Left ventricle myocardium inferior (tissue), 1 donor: ENCODE results near the gene PLBD1. TPM values are rescaled to one million over a fixed set of nuclear protein-coding genes. Genes with fewer than 3 reads are reported as not detected.

Experiments used
- DNase-seq: peaks from one replicate; pipeline ENCODE4 v3.0.0-alpha.2; 2020
- H3K27ac ChIP-seq: fragments of 200-600 bp; replicated peaks from 2 replicates; pipeline ENCODE4 v1.8.0; 2021
- H3K27me3 ChIP-seq: fragments of 200-600 bp; 2 replicates; pipeline ENCODE4 v1.8.0; 2021; ENCODE audit warnings: low read depth
- H3K36me3 ChIP-seq: fragments of 200-600 bp; 2 replicates; pipeline ENCODE4 v1.8.0; 2021
- H3K4me1 ChIP-seq: fragments of 200-600 bp; 2 replicates; pipeline ENCODE4 v1.8.0; 2021
- H3K4me3 ChIP-seq: fragments of 200-600 bp; 2 replicates; pipeline ENCODE4 v1.8.0; 2021; ENCODE audit warnings: mild to moderate bottlenecking, moderate library complexity
- H3K9me3 ChIP-seq: fragments of 200-600 bp; replicated peaks from 2 replicates; pipeline ENCODE4 v1.8.0; 2021
- intact Hi-C: fragments of 100-400 bp; cut with micrococcal nuclease; formaldehyde crosslinking; loops from one replicate; pipeline ENCODE4 v1.11.0; 2022
- total RNA-seq: library from RNA; stranded (reverse); fragmentation: NEBNext Ultra II Directional; extraction: Animal tissue kit (Norgen Biotek cat#: 25700); gene quantifications from one replicate; pipeline ENCODE4 v1.2.1, GENCODE V29; 2021
- TF ChIP-seq, protein P1 (sequence below): fragments of 200-600 bp; IDR thresholded peaks from 2 replicates; pipeline ENCODE4 v1.8.0; 2021; ENCODE audit warnings: antibody characterized with exemption, mild to moderate bottlenecking, borderline replicate concordance
- donor health status: DM: no; HTN: yes; CAD: no; lungs with severe emphysema.

Gene PLBD1
- total RNA-seq, 1 donor from 2014 or later = 29.1 TPM

- Histone ChIP-seq H3K36me3 (peaks cover 90% of the 10 kb centered on the region), H3K9me3 (no peaks in the 10 kb centered on the region), H3K27me3 (no peaks in the 10 kb centered on the region), H3K4me1 (peaks cover 8% of the 10 kb centered on the region), H3K27ac (peak overlapping the region; percentile 1), H3K4me3 (no peak overlapping the region)
- TF ChIP-seq, protein P1, sequence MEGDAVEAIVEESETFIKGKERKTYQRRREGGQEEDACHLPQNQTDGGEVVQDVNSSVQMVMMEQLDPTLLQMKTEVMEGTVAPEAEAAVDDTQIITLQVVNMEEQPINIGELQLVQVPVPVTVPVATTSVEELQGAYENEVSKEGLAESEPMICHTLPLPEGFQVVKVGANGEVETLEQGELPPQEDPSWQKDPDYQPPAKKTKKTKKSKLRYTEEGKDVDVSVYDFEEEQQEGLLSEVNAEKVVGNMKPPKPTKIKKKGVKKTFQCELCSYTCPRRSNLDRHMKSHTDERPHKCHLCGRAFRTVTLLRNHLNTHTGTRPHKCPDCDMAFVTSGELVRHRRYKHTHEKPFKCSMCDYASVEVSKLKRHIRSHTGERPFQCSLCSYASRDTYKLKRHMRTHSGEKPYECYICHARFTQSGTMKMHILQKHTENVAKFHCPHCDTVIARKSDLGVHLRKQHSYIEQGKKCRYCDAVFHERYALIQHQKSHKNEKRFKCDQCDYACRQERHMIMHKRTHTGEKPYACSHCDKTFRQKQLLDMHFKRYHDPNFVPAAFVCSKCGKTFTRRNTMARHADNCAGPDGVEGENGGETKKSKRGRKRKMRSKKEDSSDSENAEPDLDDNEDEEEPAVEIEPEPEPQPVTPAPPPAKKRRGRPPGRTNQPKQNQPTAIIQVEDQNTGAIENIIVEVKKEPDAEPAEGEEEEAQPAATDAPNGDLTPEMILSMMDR = no peak
- intact Hi-C loops = no loop called here
- no peak for DNase-seq
Observed at GRCh38 chr12:14495326-14495725, 72.4 kb downstream of the PLBD1 start.

- Histone ChIP-seq H3K36me3 (peaks cover 88% of the 10 kb centered on the region), H3K27me3 (no peaks in the 10 kb centered on the region), H3K9me3 (no peaks in the 10 kb centered on the region), H3K27ac (no peak overlapping the region), H3K4me1 (no peaks in the 10 kb centered on the region), H3K4me3 (no peak overlapping the region)
- intact Hi-C loops = no loop called here
- DNase-seq = no peak
- TF ChIP-seq, protein P1 = no peak
Observed at GRCh38 chr12:14482886-14483285, 84.8 kb downstream of the PLBD1 start.

GRCh38 chr12:14482361-14482760 is 85.3 kb downstream of the PLBD1 start:
- Histone ChIP-seq H3K4me3 (no peak overlapping the region), H3K36me3 (peaks cover 88% of the 10 kb centered on the region), H3K4me1 (no peaks in the 10 kb centered on the region), H3K27ac (no peak overlapping the region), H3K27me3 (no peaks in the 10 kb centered on the region), H3K9me3 (no peaks in the 10 kb centered on the region)
- TF ChIP-seq, protein P1 = no peak
- intact Hi-C loops = no loop called here
- DNase-seq = no peak

DNA sequence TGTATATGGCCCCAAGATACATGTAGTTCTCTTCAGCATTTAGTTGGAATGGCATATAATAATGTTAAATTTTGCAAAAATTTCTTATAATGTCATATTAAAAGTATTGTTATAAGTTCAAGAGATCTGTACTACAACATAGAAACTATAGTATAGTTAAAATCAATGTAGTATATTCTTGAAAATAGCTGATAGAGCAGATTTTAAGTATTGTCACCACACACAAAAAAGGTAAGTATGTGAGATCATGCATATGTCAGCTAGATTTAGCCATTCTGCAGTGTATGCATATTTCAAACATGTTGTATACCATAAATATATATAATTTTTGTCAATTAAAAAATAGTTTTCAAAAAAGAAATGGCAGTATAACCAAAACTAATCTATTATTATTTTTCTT is 86.5 kb downstream of the PLBD1 start:
- H3K27ac ChIP-seq = no peak overlapping the region
- intact Hi-C loops = no loop called here
- no peaks in the 10 kb centered on the region for H3K9me3 ChIP-seq
- H3K36me3 ChIP-seq = peaks cover 90% of the 10 kb centered on the region
- H3K27me3 ChIP-seq = no peaks in the 10 kb centered on the region
- no peak for DNase-seq
- no peaks in the 10 kb centered on the region for H3K4me1 ChIP-seq
- TF ChIP-seq, protein P1 = no peak
- no peak overlapping the region for H3K4me3 ChIP-seq

GRCh38 chr12:14479004-14479403 is 88.7 kb downstream of the PLBD1 start:
- DNase-seq = no peak
- Histone ChIP-seq H3K4me3 (no peak overlapping the region), H3K27me3 (no peaks in the 10 kb centered on the region), H3K27ac (no peak overlapping the region), H3K9me3 (peaks cover 21% of the 10 kb centered on the region), H3K36me3 (peaks cover 90% of the 10 kb centered on the region), H3K4me1 (no peaks in the 10 kb centered on the region)
- TF ChIP-seq, protein P1 = no peak
- intact Hi-C loops = no loop called here

- Histone ChIP-seq H3K4me1 (no peaks in the 10 kb centered on the region), H3K4me3 (no peak overlapping the region), H3K27ac (no peak overlapping the region), H3K36me3 (peaks cover 100% of the 10 kb centered on the region), H3K9me3 (peaks cover 58% of the 10 kb centered on the region), H3K27me3 (no peaks in the 10 kb centered on the region)
- TF ChIP-seq, protein P1 = no peak
- DNase-seq = no peak
- intact Hi-C loops = no loop called here
Observed at GRCh38 chr12:14473707-14474287, 93.9 kb downstream of the PLBD1 start.
